ENCODE measurements around the gene EXT2.

DNA sequence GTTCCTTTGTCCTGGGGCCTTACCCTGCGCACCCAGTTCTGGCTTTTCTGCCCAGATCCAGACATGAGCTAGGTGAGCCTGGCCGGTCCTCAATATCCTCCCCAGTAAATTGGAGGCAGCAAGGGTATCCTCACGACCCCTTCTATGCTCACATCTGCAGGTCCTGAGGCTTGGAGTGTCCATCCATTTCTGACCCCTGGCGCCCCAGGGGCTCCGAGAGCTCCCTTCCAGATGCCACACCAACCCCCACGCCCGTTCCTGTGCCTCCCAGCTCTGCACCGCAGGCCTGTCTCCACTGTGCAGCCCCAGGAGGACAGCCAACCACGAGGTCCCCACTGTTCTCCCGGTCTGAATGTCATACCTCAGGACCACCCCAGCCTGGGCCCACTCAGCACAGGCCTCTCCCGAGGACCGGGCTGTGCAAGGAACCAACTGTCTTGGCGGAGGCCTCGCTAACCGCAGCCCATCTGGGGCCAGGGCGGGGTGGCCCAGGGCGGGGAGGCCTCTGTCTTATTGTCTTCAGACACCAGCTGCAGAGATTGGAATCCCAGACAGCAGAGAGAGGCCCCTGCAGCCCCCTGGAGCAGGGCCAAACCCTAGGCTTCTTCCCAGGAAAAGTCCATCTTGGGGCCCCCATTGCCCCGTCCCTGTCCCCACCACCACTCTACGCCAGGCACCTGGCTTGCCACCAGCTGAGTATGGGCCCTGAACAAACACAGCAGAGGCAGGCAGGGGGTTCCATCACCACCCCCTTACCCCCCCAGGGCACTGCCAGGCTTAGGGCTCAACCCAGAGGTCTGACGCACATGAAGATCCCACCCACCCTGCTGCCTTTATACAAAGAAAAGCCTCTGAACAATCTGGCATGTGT lies 175.2 kb downstream of the EXT2 start:
- TF ChIP-seq, protein P1, sequence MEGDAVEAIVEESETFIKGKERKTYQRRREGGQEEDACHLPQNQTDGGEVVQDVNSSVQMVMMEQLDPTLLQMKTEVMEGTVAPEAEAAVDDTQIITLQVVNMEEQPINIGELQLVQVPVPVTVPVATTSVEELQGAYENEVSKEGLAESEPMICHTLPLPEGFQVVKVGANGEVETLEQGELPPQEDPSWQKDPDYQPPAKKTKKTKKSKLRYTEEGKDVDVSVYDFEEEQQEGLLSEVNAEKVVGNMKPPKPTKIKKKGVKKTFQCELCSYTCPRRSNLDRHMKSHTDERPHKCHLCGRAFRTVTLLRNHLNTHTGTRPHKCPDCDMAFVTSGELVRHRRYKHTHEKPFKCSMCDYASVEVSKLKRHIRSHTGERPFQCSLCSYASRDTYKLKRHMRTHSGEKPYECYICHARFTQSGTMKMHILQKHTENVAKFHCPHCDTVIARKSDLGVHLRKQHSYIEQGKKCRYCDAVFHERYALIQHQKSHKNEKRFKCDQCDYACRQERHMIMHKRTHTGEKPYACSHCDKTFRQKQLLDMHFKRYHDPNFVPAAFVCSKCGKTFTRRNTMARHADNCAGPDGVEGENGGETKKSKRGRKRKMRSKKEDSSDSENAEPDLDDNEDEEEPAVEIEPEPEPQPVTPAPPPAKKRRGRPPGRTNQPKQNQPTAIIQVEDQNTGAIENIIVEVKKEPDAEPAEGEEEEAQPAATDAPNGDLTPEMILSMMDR (IDR thresholded peaks at IDR 0.05; ENCODE audit: insufficient read depth, low read length): no peak
- TF ChIP-seq POLR2AphosphoS5 (IDR thresholded peaks at IDR 0.05; ENCODE audit: low read depth) (no peak), SPI1 (IDR thresholded peaks at IDR 0.05; ENCODE audit: borderline replicate concordance, low read depth) (no peak)
- TF ChIP-seq, protein P2, sequence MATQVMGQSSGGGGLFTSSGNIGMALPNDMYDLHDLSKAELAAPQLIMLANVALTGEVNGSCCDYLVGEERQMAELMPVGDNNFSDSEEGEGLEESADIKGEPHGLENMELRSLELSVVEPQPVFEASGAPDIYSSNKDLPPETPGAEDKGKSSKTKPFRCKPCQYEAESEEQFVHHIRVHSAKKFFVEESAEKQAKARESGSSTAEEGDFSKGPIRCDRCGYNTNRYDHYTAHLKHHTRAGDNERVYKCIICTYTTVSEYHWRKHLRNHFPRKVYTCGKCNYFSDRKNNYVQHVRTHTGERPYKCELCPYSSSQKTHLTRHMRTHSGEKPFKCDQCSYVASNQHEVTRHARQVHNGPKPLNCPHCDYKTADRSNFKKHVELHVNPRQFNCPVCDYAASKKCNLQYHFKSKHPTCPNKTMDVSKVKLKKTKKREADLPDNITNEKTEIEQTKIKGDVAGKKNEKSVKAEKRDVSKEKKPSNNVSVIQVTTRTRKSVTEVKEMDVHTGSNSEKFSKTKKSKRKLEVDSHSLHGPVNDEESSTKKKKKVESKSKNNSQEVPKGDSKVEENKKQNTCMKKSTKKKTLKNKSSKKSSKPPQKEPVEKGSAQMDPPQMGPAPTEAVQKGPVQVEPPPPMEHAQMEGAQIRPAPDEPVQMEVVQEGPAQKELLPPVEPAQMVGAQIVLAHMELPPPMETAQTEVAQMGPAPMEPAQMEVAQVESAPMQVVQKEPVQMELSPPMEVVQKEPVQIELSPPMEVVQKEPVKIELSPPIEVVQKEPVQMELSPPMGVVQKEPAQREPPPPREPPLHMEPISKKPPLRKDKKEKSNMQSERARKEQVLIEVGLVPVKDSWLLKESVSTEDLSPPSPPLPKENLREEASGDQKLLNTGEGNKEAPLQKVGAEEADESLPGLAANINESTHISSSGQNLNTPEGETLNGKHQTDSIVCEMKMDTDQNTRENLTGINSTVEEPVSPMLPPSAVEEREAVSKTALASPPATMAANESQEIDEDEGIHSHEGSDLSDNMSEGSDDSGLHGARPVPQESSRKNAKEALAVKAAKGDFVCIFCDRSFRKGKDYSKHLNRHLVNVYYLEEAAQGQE (IDR thresholded peaks at IDR 0.05; ENCODE audit: insufficient replicate concordance, low read depth): no peak

Data from HL-60 (cell line).